Right atrium auricular region (tissue), 2 donors: Measurements from ENCODE around the gene SRRM3. TPM values are rescaled to one million over a fixed set of nuclear protein-coding genes. Genes with fewer than 3 reads are reported as not detected.

Source experiments
- DNase-seq: peaks from one replicate; pipeline ENCODE4 v3.0.0-alpha.2; 2019; ENCODE audit warnings: low spot score
- H3K27ac ChIP-seq, 2 donors: fragments of 200-600 bp; sonication (generic); 1 replicate in 1 of 2; 2 replicates in 1 of 2; pipeline ENCODE4 v1.5.1; 2016 to 2019
- H3K27me3 ChIP-seq, 2 donors: fragments of 200-600 bp; sonication (generic); one replicate each; pipeline versions ENCODE4 v1.5.1 to v1.6.0; 2017 to 2019
- H3K36me3 ChIP-seq: fragments of 200-600 bp; sonication (generic); one replicate; pipeline ENCODE4 v1.5.1; 2016
- H3K4me1 ChIP-seq, 2 donors: fragments of 200-600 bp; sonication (generic); one replicate each; pipeline versions ENCODE4 v1.5.1 to v1.6.0; 2017 to 2019
- H3K4me3 ChIP-seq, 2 donors: fragments of 200-600 bp; sonication (generic); 1 replicate in 1 of 2; 2 replicates in 1 of 2; pipeline ENCODE4 v1.5.1; 2017 to 2019; ENCODE audit warnings: mild to moderate bottlenecking in 1 of 2, moderate library complexity in 1 of 2
- H3K9me3 ChIP-seq, 2 donors: fragments of 200-600 bp; sonication (generic); one replicate each; pipeline ENCODE4 v1.5.1; 2019
- total RNA-seq, 2 donors: library from RNA; depleted of rRNA; stranded (reverse); fragments of >200 nt; gene quantifications; one replicate each; pipeline ENCODE4 v1.1.0, GENCODE V29; 2016
- TF ChIP-seq, protein P1 (sequence below), 2 donors: fragments of 200-600 bp; sonication (generic); IDR thresholded peaks; one replicate each; pipeline ENCODE4 v1.5.1; 2019; ENCODE audit warnings: antibody characterized with exemption in 2 of 2

SRRM3 gene
- total RNA-seq, 2 donors from 2014 or later, result 17.5 to 27.1 TPM

DNA sequence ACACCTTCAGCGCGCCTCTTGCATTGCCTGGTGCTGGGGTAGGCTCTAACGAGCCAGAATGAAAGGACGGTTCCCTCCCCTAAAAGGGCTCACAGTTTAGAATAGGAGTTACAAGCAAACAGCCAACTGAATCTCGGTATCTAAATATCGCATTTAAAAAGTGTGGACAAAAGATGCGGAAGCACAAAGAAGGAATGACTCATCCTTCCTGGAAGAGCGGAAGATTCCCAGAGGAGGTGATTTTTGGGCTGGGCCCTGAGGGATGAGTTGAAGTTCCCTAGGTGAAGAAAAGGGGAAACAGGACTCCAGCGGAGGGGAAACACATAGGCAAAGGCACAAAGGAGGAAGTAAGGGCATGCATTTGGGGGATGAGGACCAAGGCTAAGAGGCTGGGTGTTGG lies 29.9 kb downstream of the SRRM3 start:
- no peak for DNase-seq
- peaks cover 3 to 7% of the 10 kb centered on the region in 2 donors for H3K27me3 ChIP-seq
- TF ChIP-seq, protein P1, sequence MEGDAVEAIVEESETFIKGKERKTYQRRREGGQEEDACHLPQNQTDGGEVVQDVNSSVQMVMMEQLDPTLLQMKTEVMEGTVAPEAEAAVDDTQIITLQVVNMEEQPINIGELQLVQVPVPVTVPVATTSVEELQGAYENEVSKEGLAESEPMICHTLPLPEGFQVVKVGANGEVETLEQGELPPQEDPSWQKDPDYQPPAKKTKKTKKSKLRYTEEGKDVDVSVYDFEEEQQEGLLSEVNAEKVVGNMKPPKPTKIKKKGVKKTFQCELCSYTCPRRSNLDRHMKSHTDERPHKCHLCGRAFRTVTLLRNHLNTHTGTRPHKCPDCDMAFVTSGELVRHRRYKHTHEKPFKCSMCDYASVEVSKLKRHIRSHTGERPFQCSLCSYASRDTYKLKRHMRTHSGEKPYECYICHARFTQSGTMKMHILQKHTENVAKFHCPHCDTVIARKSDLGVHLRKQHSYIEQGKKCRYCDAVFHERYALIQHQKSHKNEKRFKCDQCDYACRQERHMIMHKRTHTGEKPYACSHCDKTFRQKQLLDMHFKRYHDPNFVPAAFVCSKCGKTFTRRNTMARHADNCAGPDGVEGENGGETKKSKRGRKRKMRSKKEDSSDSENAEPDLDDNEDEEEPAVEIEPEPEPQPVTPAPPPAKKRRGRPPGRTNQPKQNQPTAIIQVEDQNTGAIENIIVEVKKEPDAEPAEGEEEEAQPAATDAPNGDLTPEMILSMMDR (IDR thresholded peaks at IDR 0.05), result no peak

DNA sequence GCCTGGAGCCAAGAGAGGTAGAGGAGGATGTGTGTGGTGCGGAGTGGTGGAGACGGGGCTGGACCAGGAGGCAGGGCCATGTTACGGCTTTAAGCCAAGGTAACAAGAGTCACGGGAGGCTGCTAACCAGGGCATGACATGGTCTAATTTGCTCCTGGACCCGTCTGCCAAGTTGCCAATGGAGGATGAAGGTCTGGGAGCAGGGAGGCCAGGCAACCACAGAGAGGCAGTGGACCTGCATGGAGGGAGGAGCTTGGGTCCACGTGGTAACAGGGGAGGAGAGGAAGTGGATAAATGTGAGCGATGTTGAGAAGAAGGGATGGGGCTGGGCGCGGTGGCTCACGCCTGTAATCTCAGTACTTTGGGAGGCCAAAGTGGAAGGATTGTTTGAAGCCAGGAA lies 31.0 kb downstream of the SRRM3 start:
- no peak overlapping the region for H3K4me3 ChIP-seq
- TF ChIP-seq, protein P1 (IDR thresholded peaks at IDR 0.05), result no peak
- H3K9me3 ChIP-seq, result no peaks in the 10 kb centered on the region
- peaks cover 3 to 7% of the 10 kb centered on the region in 2 donors for H3K27me3 ChIP-seq
- no peak overlapping the region for H3K27ac ChIP-seq
- H3K4me1 ChIP-seq, result peaks cover 0 to 8% of the 10 kb centered on the region in 2 donors
- DNase-seq, result no peak
- H3K36me3 ChIP-seq, result no peaks in the 10 kb centered on the region

More for the DNA sequence above, 29.9 kb downstream of the SRRM3 start:
- H3K36me3 ChIP-seq, result no peaks in the 10 kb centered on the region
- H3K4me3 ChIP-seq, result no peak overlapping the region
- peaks cover 0 to 8% of the 10 kb centered on the region in 2 donors for H3K4me1 ChIP-seq
- H3K27ac ChIP-seq, result no peak overlapping the region
- no peaks in the 10 kb centered on the region for H3K9me3 ChIP-seq

DNA sequence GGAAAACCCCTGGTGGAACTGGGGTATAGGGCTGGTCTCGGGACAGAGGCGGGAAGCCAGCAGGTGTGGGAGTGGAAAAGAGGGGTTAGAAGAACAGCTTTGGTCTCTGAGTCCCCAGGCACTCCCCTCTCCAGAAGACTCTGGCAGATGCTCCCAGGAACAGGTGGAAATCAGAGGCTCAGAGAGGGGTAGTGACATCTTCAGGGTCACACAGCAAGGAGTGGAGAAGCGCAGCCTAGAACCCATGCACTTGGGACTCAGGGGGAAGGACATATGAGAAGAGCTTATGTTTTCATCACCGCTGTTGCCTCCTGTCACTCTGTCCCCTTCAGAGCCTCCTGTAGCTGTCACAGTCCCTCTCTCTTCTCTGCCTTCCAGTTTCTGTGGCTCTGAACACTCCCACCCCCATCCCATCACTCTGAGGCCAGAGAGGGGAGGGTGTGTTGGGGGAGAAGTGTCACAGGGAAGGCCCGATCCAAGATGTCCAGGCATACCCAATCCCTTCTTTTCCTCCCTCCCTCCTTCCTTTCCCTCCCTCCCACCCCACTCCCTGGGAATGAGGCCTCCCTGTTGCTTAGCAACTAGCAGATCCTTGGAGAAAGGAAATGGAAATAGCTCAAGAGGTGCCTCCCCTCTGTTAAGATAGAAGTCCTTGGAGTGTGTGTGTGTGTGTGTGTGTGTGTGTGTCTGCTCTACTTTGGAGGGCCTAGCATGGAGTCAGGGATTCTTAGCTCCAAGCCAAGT lies 32.0 kb downstream of the SRRM3 start:
- peaks cover 0 to 8% of the 10 kb centered on the region in 2 donors for H3K4me1 ChIP-seq
- TF ChIP-seq, protein P1 (IDR thresholded peaks at IDR 0.05), result no peak
- H3K4me3 ChIP-seq, result no peak overlapping the region
- no peak overlapping the region for H3K27ac ChIP-seq
- no peaks in the 10 kb centered on the region for H3K36me3 ChIP-seq
- H3K27me3 ChIP-seq, result peaks cover 3 to 7% of the 10 kb centered on the region in 2 donors
- H3K9me3 ChIP-seq, result no peaks in the 10 kb centered on the region
- DNase-seq, result no peak

DNA sequence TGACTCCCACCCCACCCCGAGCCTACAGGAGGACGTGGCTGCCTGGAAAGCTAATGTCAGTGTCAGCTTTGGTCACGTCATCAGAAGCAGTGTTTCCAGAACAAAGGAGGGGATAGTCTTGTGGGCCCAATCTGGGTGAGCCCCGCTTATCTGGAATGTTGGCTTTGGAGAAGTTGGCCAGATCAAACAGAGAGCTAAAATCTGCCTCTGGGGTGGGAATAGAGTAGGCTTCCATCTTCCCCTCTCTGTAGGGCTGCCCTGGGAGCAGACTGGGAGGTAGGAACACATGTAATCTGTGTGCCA lies 32.5 kb downstream of the SRRM3 start:
- TF ChIP-seq, protein P1 (IDR thresholded peaks at IDR 0.05), result no peak
- peaks cover 3 to 7% of the 10 kb centered on the region in 2 donors for H3K27me3 ChIP-seq
- H3K36me3 ChIP-seq, result no peaks in the 10 kb centered on the region

DNA sequence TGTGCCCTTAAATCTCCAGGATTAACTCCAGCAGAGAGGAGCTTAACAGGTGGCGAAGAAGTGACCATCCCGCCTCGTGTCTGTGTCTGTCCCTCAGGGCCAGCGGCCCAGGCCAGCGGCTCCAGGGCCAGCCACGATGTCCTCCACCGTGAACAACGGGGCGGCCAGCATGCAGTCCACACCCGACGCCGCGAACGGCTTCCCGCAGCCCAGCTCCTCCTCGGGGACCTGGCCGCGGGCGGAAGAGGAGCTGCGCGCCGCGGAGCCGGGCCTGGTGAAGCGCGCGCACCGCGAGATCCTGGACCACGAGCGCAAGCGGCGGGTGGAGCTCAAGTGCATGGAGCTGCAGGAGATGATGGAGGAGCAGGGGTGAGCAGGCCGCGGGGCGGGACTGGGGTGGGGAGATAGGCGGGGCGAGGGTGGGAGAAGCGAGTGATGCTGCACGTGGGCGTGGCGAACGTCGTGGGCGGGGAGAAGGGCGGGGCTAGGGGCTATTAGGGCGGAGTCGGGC lies 33.3 kb downstream of the SRRM3 start:
- H3K9me3 ChIP-seq, result no peaks in the 10 kb centered on the region
- no peaks in the 10 kb centered on the region for H3K36me3 ChIP-seq
- H3K27ac ChIP-seq, result no peak overlapping the region
- peaks cover 3 to 7% of the 10 kb centered on the region in 2 donors for H3K27me3 ChIP-seq
- H3K4me1 ChIP-seq, result peaks cover 0 to 8% of the 10 kb centered on the region in 2 donors
- peak overlapping the region in 1 of 2 donors; percentile 21 for H3K4me3 ChIP-seq
- TF ChIP-seq, protein P1 (IDR thresholded peaks at IDR 0.05), result no peak
- no peak for DNase-seq

More for the DNA sequence above, 32.5 kb downstream of the SRRM3 start:
- DNase-seq, result no peak
- Histone ChIP-seq H3K9me3 (no peaks in the 10 kb centered on the region), H3K27ac (no peak overlapping the region), H3K4me1 (peaks cover 0 to 8% of the 10 kb centered on the region in 2 donors), H3K4me3 (no peak overlapping the region)
